SK-MEL-5 (cell line): Measurements from ENCODE around the gene FCN3. TPM values are rescaled to one million over a fixed set of nuclear protein-coding genes. Genes with fewer than 3 reads are reported as not detected.

Experiments
- DNase-seq: peaks from one replicate; pipeline ENCODE4 v3.0.0-alpha.2; 2016; ENCODE audit warnings: low read depth, low spot score
- in situ Hi-C: cut with HindIII; loops from 2 replicates; pipeline ENCODE4 v1.10.0; 2016; ENCODE audit warnings: low sequenced_read_pairs, high pct_unique_total_duplicates, low pct_unique_long_range_greater_than_20kb
- small RNA-seq, 2 experiments: library from RNA; depleted of rRNA; stranded (forward); fragments of <200 nt; gene quantifications; one replicate each; pipeline ENCODE3, GENCODE V24; 2014
- total RNA-seq: library from RNA; depleted of rRNA; stranded (reverse); fragments of >200 nt; shearing (Covaris generic); gene quantifications from 2 replicates; pipeline ENCODE4 v1.2.3, GENCODE V29; 2014; rRNA removed

The FCN3 gene
- total RNA-seq, 1 experiment from 2014 or later, result not detected

DNA sequence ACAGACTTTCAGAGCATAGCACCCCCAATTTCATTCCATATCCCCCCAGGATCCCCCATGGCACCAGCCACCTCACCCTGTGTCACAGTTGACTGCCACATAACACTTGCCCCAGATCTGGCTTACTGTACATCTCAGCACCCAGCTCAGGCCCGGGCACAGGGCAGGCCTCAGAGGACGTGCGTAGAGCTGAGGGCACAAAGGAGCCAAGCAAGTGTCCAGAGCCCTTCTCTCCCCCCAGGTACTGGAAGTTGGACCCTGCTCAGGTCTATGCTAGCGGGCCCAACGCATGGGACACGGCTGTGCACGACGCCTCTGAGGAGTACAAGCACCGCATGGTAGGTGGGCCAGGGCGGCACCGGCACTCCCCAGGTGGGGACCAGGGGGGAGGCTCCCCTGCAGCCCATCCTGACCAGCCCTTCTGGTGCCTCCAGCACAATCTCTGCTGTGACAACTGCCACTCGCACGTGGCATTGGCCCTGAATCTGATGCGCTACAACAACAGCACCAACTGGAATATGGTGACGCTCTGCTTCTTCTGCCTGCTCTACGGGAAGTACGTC, 40.8 kb downstream of the FCN3 start:
- in situ Hi-C loops, result no loop called here
- no peak for DNase-seq

DNA sequence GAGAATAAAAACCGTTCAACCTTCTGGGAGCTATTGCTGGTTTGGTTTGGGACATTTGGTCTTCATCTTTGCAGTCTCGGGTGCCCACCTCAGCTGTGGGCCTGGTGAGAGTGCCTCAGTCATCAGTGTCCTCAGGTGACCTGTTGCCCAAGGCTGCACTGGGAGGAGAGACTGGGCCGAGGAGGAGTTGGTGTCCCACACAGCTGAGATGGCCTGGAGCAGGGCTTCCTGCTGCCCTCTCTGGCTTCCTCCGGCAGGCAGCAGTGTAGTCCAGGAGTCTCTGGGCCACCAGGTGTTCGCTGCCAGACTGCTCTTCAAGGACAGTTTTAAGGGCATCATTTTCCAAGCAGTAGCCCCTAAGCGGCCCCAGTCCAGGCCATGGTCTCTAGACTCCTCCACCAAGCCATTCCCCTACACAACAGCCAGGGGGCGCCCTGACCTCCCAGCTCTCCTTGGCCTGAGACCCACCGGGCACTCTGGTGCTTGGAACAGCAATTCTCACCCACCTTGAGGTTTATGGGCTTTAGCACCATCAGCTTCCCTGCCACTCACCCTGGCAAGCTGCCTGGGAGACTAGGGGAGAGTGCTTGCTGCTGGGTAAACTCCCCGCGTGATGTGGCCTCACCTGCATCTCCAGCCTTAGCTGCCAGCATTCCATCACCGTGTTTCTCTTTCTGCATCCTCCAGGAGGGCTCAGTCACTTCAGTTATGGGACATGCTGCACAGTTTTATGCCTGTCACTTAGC, 41.9 kb downstream of the FCN3 start:
- in situ Hi-C loops, result no loop called here
- peak; percentile 53 for DNase-seq

DNA sequence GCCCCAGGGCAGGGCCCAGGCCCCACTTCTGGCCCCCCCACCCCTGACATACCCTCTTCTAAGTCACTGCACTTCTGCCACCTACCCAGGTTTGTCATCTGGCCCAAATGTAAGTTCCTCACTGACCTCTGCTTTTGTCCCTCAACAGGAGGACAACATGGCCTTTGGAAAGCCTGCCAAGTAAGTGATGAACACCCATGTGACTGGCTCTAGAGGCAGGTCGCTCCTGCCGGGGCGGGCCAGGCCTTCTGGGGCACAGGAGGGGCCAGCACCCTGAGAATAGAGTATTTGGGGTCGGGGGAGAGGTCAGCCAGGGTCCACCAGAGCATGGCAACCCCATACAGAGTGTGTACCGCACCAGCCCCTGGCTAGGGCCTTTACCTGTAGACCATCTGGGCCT, 42.7 kb downstream of the FCN3 start:
- in situ Hi-C loops, result no loop called here
- no peak for DNase-seq

DNA sequence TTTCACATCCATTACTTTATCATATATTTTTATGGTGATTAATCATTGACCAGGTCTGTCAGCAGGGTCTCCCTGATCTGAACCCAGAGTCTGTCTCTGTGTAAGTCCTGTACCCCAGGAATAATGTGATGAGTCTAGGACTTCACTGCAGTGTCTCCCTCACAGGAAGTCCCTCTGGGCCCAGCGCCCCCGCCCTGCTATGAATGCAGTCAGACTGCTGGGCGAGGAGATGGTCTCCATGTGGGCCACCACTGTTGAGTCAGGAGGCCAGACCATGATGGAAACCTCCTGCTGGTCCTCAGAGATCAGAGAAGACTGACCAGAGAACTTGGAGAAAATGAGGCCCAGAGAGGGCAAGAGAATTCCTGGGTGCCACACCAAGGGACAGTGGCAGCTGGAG, 43.2 kb downstream of the FCN3 start:
- DNase-seq, result no peak
- in situ Hi-C loops, result no loop called here

DNA sequence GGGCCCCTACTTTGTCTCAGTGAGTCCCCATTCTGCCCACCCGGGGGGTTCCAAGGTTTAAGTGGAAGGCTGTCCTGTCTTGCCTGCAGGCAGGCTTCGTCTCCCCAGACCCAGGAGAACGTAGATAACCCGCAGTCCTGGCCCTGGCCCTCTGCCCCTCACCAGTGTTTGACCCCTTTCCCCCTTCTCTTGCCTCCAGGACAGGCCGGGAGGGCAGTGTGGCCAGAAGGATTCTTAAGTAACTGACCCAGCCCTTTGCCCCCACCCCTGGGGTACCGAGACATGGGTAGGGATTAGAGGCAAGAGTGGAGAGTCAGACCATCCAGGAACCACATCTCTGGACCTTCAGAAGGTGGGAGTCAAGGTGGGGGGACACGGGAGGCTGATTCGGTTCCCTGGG, 43.8 kb downstream of the FCN3 start:
- DNase-seq, result no peak
- in situ Hi-C loops, result no loop called here

DNA sequence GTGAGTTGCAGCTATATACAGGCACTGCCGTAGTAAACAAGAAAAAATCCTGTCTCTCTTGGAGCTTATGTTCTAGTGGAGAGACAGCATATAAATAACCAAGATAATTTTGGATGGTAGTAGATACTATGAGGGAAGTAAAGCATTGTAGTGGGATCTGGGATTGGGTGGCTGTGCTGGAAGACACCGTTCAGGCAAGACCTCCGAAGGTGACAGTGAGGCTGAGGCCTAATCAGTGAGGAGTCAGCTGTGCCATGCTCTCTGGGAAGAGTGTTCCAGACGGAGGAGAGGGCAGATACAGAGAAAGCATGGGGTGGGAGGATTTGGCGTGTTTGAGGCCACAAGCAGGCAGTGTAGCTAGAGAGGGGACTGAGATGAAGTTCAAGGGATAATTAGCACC, 46.7 kb downstream of the FCN3 start:
- in situ Hi-C loops, result no loop called here

DNA sequence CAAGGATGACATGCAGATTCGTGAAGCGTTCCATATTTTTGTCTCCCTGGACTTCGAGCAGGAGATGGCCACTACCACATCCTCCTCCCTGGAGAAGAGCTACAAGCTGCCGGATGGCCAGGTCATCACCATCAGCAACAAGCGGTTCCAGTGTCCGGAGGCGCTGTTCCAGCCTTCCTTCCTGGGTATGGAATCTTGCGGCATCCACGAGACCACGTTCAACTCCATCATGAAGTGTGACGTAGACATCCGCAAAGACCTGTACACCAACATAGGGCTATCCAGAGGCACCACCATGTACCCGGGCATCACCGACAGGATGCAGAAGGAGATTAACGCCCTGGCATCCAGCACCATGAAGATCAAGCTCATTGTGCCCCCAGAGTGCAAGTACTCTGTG, 49.3 kb downstream of the FCN3 start:
- in situ Hi-C loops, result no loop called here

More for the DNA sequence above, 46.7 kb downstream of the FCN3 start:
- no peak for DNase-seq

DNA sequence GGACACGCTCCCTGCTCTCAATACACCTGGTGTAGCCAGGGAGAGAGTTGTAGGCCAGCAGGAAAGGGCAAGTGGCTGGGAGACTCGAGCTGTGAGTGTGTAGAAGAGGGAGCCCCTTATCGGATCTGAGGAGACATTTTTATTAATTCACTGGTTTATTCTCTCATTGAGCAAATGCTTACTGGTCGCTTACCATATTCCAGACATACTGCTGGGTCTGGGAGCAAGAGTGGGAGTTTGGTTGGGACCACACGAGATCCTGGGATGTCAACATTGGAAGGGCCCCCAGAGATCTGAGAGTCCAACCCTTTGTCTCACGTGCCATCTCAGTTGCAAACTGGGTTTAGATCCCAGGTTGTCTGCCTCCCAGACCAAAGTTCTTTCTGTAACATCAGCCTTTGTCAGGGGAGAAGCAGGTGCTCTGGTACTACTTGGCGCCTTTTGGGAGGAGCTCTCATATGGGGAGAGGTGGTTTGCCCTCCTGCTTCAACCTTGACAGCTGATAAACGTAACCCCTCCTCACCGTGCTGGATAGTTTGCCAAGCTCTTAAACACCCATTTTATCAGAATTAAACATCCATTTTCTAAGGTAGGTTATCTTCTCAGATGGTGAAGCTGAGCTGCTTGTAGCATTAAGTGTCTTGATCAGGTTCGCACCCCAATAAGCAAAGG, 51.9 kb downstream of the FCN3 start:
- in situ Hi-C loops, result no loop called here
- DNase-seq, result no peak

More for the DNA sequence above, 49.3 kb downstream of the FCN3 start:
- no peak for DNase-seq

DNA sequence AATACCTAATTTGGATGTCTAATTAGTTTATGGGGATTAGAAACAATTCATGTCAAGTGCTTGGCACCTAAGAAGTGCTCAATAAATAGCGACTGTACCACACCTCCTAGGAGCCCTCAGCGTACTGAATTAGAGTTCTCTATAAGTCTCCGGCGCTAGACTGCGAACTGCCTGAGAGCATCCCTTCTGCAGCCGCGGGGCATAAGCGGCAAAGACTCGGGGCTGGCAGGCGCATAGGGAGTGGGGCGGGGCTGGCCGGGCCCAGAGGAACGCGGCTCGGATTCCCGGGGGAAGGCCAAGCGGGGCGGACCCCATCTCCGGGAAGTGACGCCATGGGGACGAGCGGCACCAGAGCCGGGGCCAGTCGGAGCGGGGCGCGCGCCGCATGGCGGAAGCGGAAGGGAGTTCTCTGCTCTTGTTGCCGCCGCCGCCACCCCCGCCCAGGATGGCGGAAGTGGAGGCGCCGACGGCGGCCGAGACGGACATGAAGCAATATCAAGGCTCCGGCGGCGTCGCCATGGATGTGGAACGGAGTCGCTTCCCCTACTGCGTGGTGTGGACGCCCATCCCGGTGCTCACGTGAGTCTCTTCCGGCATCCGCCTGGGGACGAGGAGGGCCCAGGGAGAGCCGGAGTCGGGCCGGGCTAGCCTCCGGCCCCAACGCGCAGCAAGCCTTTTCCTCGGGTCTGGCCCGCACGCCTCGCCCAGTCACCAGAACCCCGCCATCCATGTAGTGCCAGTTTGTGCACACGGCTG, 52.6 kb downstream of the FCN3 start, which contains the start of gene TMEM222:
TMEM222 (plus strand) TSS at position 351 of the 756 bp plus-strand sequence; CDS start at position 386, 35 bp downstream.
- DNase-seq, result peak; percentile 95
- in situ Hi-C loops, result no loop called here

Small RNA genes within 50 kb of the gene (small RNA-seq; reads per million reads assigned to genes)
- gene RNU6-48P, result 0 reads per million in 2 experiments

Other genes with a start within 250 kb of the FCN3 start
- 1.7 and 2.4 TPM in 2 replicates for gene SLC9A1, start 219.7 kb downstream of the FCN3 start, total RNA-seq
- gene WDTC1, start 140.2 kb downstream of the FCN3 start, total RNA-seq, result 9.0 and 10.2 TPM in 2 replicates
- gene TMEM222, start 52.7 kb downstream of the FCN3 start, total RNA-seq, result 38.0 and 38.1 TPM in 2 replicates
- not detected in 2 replicates for gene SYTL1, start 32.8 kb downstream of the FCN3 start, total RNA-seq
- 5.5 and 6.4 TPM in 2 replicates for gene MAP3K6, start 7.9 kb downstream of the FCN3 start, total RNA-seq
- gene CD164L2, start 8.5 kb upstream of the FCN3 start, total RNA-seq, result not detected in 2 replicates
- 1.7 and 2.1 TPM in 2 replicates for gene GPR3, start 17.8 kb upstream of the FCN3 start, total RNA-seq
- 9.7 and 11.0 TPM in 2 replicates for gene WASF2, start 115.3 kb upstream of the FCN3 start, total RNA-seq
- 4.4 TPM in 2 replicates for gene AHDC1, start 229.3 kb upstream of the FCN3 start, total RNA-seq